Left colon (tissue), 2 donors: ENCODE results near the gene ZNF880. TPM values are rescaled to one million over a fixed set of nuclear protein-coding genes. Genes with fewer than 3 reads are reported as not detected.
A peak's percentile ranks its signal among the peaks of the same experiment; 100 is the strongest.
"Not testable (repeated sequence)": the region's sequence is repeated elsewhere in the genome, so short reads cannot be mapped to it uniquely, and the experiment has no call there.

Source experiments
- ATAC-seq: fragments of 200-7000 bp; cut with Tn5 transposase; one replicate; pipeline ENCODE4 v1.9.1; 2020; ENCODE audit warnings: mild to moderate bottlenecking, moderate library complexity
- DNase-seq, 2 donors: peaks; one replicate each; pipeline ENCODE4 v3.0.0-alpha.2; 2020
- intact Hi-C, 2 donors: fragments of 100-400 bp; cut with DNase I in 1 of 2; cut with micrococcal nuclease in 1 of 2; formaldehyde crosslinking; loops; one replicate each; pipeline versions ENCODE4 v1.11.2 to v1.14.0; 2022; cut with DNase I, micrococcal nuclease
- long read RNA-seq: library from polyadenylated mRNA; unstranded; transcript quantifications from one replicate; pipeline ENCODE4 v2.0.0, GENCODE V29; 2021
- total RNA-seq, 2 donors: library from RNA; stranded (reverse); fragmentation: NEBNext Ultra II Directional; extraction: Animal tissue kit (Norgen Biotek cat#: 25700); gene quantifications; one replicate each; pipeline ENCODE4 v1.2.1, GENCODE V29; 2021
- donor health status: DM: no; HTN: no; CAD: no.
- donor health status: DM: yes; HTN: yes; CAD: no.

The ZNF880 gene
- total RNA-seq, result 10 to 100 TPM in 1 of 2 donors, 1 to 10 TPM in 1; 5.6 to 10.3 TPM
- long read RNA-seq, partial matches to known transcripts, result 0 of 2 reads
- long read RNA-seq, other reads (novel, unspliced or antisense), result 0 of 2 reads

GRCh38 chr19:52369559-52370340 is at the start of gene ZNF880:
Gene ZNF880, plus strand, starts transcription at chr19:52369923. Its CDS starts 43 bp downstream, at chr19:52369966.
- intact Hi-C loops, result no loop called here
- DNase-seq (peak; percentile 87 to 93), ATAC-seq (peak; percentile 100)

- ATAC-seq (no peak), DNase-seq (no peak)
- intact Hi-C loops, result no loop called here
Measured at GRCh38 chr19:52322429-52322828, 47.3 kb upstream of the ZNF880 start.

- peak in 1 of 2 donors; percentile 7 for DNase-seq
Measured at GRCh38 chr19:52331757-52332156, 38.0 kb upstream of the ZNF880 start.

GRCh38 chr19:52335768-52336116 is 34.0 kb upstream of the ZNF880 start:
- ATAC-seq (no peak), DNase-seq (no peak)
- intact Hi-C loops, result no loop called here

More at GRCh38 chr19:52331757-52332156, 38.0 kb upstream of the ZNF880 start:
- intact Hi-C loops, result no loop called here
- no peak for ATAC-seq

- intact Hi-C loops, result no loop called here
- peak; percentile 81 to 90 for DNase-seq
- ATAC-seq, result peak; percentile 100
Measured at GRCh38 chr19:52336117-52336790, 33.5 kb upstream of the ZNF880 start, which contains the start of gene ZNF610. Gene ZNF610, plus strand, starts transcription at chr19:52336243. Its CDS starts 12,930 bp downstream, at chr19:52349173.

- peak; percentile 9 for ATAC-seq
Measured at GRCh38 chr19:52336791-52337381, 32.8 kb upstream of the ZNF880 start.

GRCh38 chr19:52339022-52339421 is 30.7 kb upstream of the ZNF880 start:
- DNase-seq, intact Hi-C loops, ATAC-seq: not testable (repeated sequence)

More at GRCh38 chr19:52336791-52337381, 32.8 kb upstream of the ZNF880 start:
- no peak for DNase-seq
- intact Hi-C loops, result no loop called here

- DNase-seq, result peak in 1 of 2 donors; percentile 16
- no peak for ATAC-seq
- intact Hi-C loops, result no loop called here
Measured at GRCh38 chr19:52343548-52343947, 26.2 kb upstream of the ZNF880 start.

- no peak for ATAC-seq
- intact Hi-C loops, result no loop called here
- no peak for DNase-seq
Measured at GRCh38 chr19:52345162-52345561, 24.6 kb upstream of the ZNF880 start.

- no peak for DNase-seq
- no peak for ATAC-seq
- intact Hi-C loops, result no loop called here
Measured at GRCh38 chr19:52351512-52351911, 18.2 kb upstream of the ZNF880 start.

- DNase-seq, result no peak
- intact Hi-C loops, result no loop called here
- no peak for ATAC-seq
Measured at GRCh38 chr19:52366414-52366824, 3.3 kb upstream of the ZNF880 start.

- ATAC-seq (no peak), DNase-seq (no peak)
- intact Hi-C loops, result no loop called here
Measured at GRCh38 chr19:52370341-52370710, 603 bp downstream of the ZNF880 start.

GRCh38 chr19:52391135-52391534 is 21.4 kb downstream of the ZNF880 start:
- intact Hi-C loops, result no loop called here
- ATAC-seq, result no peak

GRCh38 chr19:52397310-52398080 is 27.8 kb downstream of the ZNF880 start, which contains the start of gene ZNF528:
Gene ZNF528, plus strand, starts transcription at chr19:52397849. Its CDS starts 4,165 bp downstream, at chr19:52402014.
- intact Hi-C loops, result no loop called here
- DNase-seq (peak; percentile 94 to 97), ATAC-seq (peak; percentile 100)

More at GRCh38 chr19:52391135-52391534, 21.4 kb downstream of the ZNF880 start:
- no peak for DNase-seq

GRCh38 chr19:52398081-52398441 is 28.3 kb downstream of the ZNF880 start:
- intact Hi-C loops, result no loop called here
- DNase-seq (no peak), ATAC-seq (peak; percentile 42)

- intact Hi-C loops, result no loop called here
- DNase-seq, result no peak
- ATAC-seq, result no peak
Measured at GRCh38 chr19:52410276-52410675, 40.6 kb downstream of the ZNF880 start.

- intact Hi-C loops, result no loop called here
- ATAC-seq, result no peak
- no peak for DNase-seq
Measured at GRCh38 chr19:52415711-52416110, 46.0 kb downstream of the ZNF880 start.

GRCh38 chr19:52428937-52429336 is 59.2 kb downstream of the ZNF880 start, which contains the start of gene ZNF534:
Gene ZNF534, plus strand, starts transcription at chr19:52429148. Its CDS starts 2,327 bp downstream, at chr19:52431475.
- intact Hi-C loops, result no loop called here
- ATAC-seq, result no peak

More at GRCh38 chr19:52428937-52429336, 59.2 kb downstream of the ZNF880 start, which contains the start of gene ZNF534:
- DNase-seq, result no peak
